ENCODE measurements around the gene SLC7A6OS. TPM values are rescaled to one million over a fixed set of nuclear protein-coding genes. Genes with fewer than 3 reads are reported as not detected.

The SLC7A6OS gene
- total RNA-seq, 1 experiment from 2014 or later = 16.4 TPM

DNA sequence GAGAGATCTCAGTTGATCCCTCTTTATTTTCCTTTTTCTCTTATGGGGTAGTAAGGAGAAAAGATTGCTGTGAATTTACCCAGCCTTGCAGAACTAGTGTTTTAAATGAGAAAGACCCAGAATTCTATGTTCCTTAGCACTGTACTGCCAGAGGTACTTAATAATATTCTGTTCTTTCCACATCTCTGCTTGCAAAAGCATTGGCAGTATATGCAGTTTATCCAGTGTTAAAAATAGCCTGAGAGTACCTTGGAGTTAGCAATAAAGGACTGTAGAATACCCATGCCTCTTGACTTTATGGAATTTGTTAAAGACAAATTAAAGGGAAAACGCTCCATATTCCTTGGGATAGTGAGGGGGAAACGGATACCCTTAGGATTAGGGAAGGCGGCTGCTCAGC lies 34.5 kb downstream of the SLC7A6OS start:
- ChIA-PET RAD21 (ENCODE audit: low non-redundant PET in 1 of 2, low total read pairs in 2 of 2, uncharacterized antibody in 2 of 2, unreplicated experiment in 2 of 2) (no interaction called here), CTCF (interaction anchor here (1.3 kb wide), 1 partner anchor 12 kb away, joined by 4 read pairs; the partner anchor contains the start of gene SLC7A6), POLR2A (no interaction called here)
- Histone ChIP-seq H3K9me3 (ENCODE audit: control insufficient read depth in 1 of 2, insufficient read depth in 1 of 2, low read depth in 1 of 2, low read length in 2 of 2) (no peaks in the 10 kb centered on the region), H3K4me1 (ENCODE audit: control insufficient read depth in 1 of 2, insufficient read depth in 2 of 2, low read length in 2 of 2) (no peaks in the 10 kb centered on the region), H3K36me3 (ENCODE audit: control insufficient read depth in 1 of 2, insufficient read depth in 2 of 2, low read length in 2 of 2) (peaks cover 0 to 16% of the 10 kb centered on the region in 2 experiments; a peak in 2 of 4 replicates), H3K79me2 (ENCODE audit: insufficient read depth, low read length) (peaks cover 60% of the 10 kb centered on the region), H3K4me2 (ENCODE audit: low read length) (no peak overlapping the region), H2AFZ (ENCODE audit: low read depth, low read length, poor library complexity, severe bottlenecking) (no peak overlapping the region), H3K27me3 (ENCODE audit: insufficient read depth, low read length) (no peaks in the 10 kb centered on the region), H3K27ac (ENCODE audit: low read depth, low read length) (no peak overlapping the region; the same call in 1 of the 2 replicates), H4K20me1 (ENCODE audit: insufficient read depth) (no peaks in the 10 kb centered on the region), H3K9me2 (ENCODE audit: insufficient read depth) (no peaks in the 10 kb centered on the region), H3K4me3 (replicated peaks in 1 of 2; ENCODE audit: low read depth in 1 of 2, low read length in 2 of 2) (no peak overlapping the region), H3K9ac (ENCODE audit: low read length) (no peak overlapping the region)
- no peak for DNase-seq (ENCODE audit: low read depth, low spot score)
- no peak for ATAC-seq
- BruUV-seq (replicated peaks) = no TSS peak
- TF ChIP-seq CTCF (IDR thresholded peaks at IDR 0.05 in 2 of 3, conservative IDR thresholded peaks at IDR 0.05 in 1 of 3; ENCODE audit: borderline replicate concordance in 1 of 3, insufficient read depth in 1 of 3, low read depth in 2 of 3, low read length in 2 of 3) = no peak
- no peak for TF ChIP-seq ELF1 (IDR thresholded peaks at IDR 0.05; ENCODE audit: borderline replicate concordance, low read depth)
- no peak for TF ChIP-seq RAD21 (IDR thresholded peaks at IDR 0.05; ENCODE audit: low read depth)
- intact Hi-C loops (cut with micrococcal nuclease) = no loop called here

GRCh38 chr16:68275611-68276191 lies 35.0 kb downstream of the SLC7A6OS start:
- Histone ChIP-seq H3K36me3 (ENCODE audit: control insufficient read depth in 1 of 2, insufficient read depth in 2 of 2, low read length in 2 of 2) (peaks cover 0 to 13% of the 10 kb centered on the region in 2 experiments; a peak in 2 of 4 replicates), H4K20me1 (ENCODE audit: insufficient read depth) (peaks cover 2% of the 10 kb centered on the region; the same call in 1 of the 2 replicates), H3K4me1 (ENCODE audit: control insufficient read depth in 1 of 2, insufficient read depth in 2 of 2, low read length in 2 of 2) (no peaks in the 10 kb centered on the region), H3K79me2 (ENCODE audit: insufficient read depth, low read length) (peaks cover 61% of the 10 kb centered on the region), H2AFZ (ENCODE audit: low read depth, low read length, poor library complexity, severe bottlenecking) (no peak overlapping the region), H3K27ac (ENCODE audit: low read depth, low read length) (peak overlapping the region; percentile 32; the same call in 1 of the 2 replicates), H3K9me3 (ENCODE audit: control insufficient read depth in 1 of 2, insufficient read depth in 1 of 2, low read depth in 1 of 2, low read length in 2 of 2) (no peaks in the 10 kb centered on the region), H3K9me2 (ENCODE audit: insufficient read depth) (no peaks in the 10 kb centered on the region), H3K4me3 (replicated peaks in 1 of 2; ENCODE audit: low read depth in 1 of 2, low read length in 2 of 2) (no peak overlapping the region), H3K9ac (ENCODE audit: low read length) (no peak overlapping the region), H3K27me3 (ENCODE audit: insufficient read depth, low read length) (no peaks in the 10 kb centered on the region), H3K4me2 (ENCODE audit: low read length) (no peak overlapping the region)
- CTCF ChIA-PET = no interaction called here
- intact Hi-C loops (cut with micrococcal nuclease) = no loop called here
- no peak for ATAC-seq
- BruUV-seq (replicated peaks) = TSS peak; percentile 32
- RAD21 ChIA-PET (ENCODE audit: low non-redundant PET in 1 of 2, low total read pairs in 2 of 2, uncharacterized antibody in 2 of 2, unreplicated experiment in 2 of 2) = no interaction called here
- DNase-seq (ENCODE audit: low read depth, low spot score) = no peak
- POLR2A ChIA-PET = no interaction called here
- TF ChIP-seq MAX (IDR thresholded peaks at IDR 0.05) = no peak
- TF ChIP-seq, protein P1, sequence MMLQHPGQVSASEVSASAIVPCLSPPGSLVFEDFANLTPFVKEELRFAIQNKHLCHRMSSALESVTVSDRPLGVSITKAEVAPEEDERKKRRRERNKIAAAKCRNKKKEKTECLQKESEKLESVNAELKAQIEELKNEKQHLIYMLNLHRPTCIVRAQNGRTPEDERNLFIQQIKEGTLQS (IDR thresholded peaks at IDR 0.05) = no peak
- no peak for TF ChIP-seq SRF (IDR thresholded peaks at IDR 0.05; ENCODE audit: low read depth)
- no peak for TF ChIP-seq ZNF274 (IDR thresholded peaks at IDR 0.05; ENCODE audit: low read depth, low read length)
- no peak for TF ChIP-seq EZH2phosphoT487 (IDR thresholded peaks at IDR 0.05; ENCODE audit: borderline replicate concordance)
- TF ChIP-seq SP1 (IDR thresholded peaks at IDR 0.05; ENCODE audit: low read depth) = no peak
- no peak for TF ChIP-seq RAD21 (IDR thresholded peaks at IDR 0.05; ENCODE audit: low read depth)
- TF ChIP-seq CBX3 (IDR thresholded peaks at IDR 0.05; ENCODE audit: low read depth) = no peak
- no peak for TF ChIP-seq SIN3A (IDR thresholded peaks at IDR 0.05; ENCODE audit: low read depth)
- TF ChIP-seq CTCF (IDR thresholded peaks at IDR 0.05 in 2 of 3, conservative IDR thresholded peaks at IDR 0.05 in 1 of 3; ENCODE audit: borderline replicate concordance in 1 of 3, insufficient read depth in 1 of 3, low read depth in 2 of 3, low read length in 2 of 3) = no peak
- no peak for TF ChIP-seq ZFX (IDR thresholded peaks at IDR 0.05)
